ENCODE data around the gene CD96.
A peak's percentile ranks its signal among the peaks of the same experiment; 100 is the strongest.
"Not testable (repeated sequence)": the region's sequence is repeated elsewhere in the genome, so short reads cannot be mapped to it uniquely, and the experiment has no call there.

CD96 gene

DNA sequence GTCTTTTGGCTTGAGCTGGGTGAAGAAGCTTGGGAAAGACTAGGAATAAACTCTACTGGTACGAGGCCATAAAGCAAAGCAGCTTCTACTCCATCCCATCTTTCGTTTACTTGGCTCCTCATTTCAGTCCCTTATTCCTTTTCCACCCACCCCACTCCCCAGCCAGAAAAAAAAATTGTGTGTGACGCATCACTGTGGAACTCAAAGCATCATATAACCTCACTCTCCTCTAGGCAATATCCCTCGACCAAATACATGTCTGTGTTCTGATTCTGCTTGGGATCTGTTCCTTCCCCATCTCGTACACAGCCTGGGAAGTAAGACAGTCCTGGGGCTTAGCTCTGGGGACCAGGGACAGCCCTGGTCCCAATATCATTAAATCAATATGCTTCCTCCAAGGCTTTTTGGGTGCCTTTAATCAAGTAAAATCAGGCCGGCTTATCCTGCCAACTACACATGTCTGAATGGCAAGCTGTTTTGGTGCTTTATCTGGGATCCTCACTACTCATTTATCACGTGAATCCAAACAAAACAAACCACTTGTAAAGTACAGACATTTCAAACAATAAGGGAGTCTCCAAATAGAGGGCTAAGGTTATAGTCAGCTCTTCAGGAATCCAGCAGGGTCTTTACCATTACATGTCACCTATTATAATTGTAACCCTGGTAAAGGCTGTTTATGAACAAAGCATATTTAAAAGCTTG, 128.1 kb downstream of the CD96 start:
- Mint-ChIP-seq H3K4me1 (peaks cover 27% of the 10 kb centered on the region), H3K27ac (no peak overlapping the region), H3K9me3 (no peaks in the 10 kb centered on the region), H3K36me3 (peaks cover 2% of the 10 kb centered on the region), H3K27me3 (no peaks in the 10 kb centered on the region), H3K4me3 (no peak overlapping the region)
- DNase-seq (ENCODE audit: low spot score in 2 of 2) (no peak), ATAC-seq (ENCODE audit: low read depth) (no peak)

DNA sequence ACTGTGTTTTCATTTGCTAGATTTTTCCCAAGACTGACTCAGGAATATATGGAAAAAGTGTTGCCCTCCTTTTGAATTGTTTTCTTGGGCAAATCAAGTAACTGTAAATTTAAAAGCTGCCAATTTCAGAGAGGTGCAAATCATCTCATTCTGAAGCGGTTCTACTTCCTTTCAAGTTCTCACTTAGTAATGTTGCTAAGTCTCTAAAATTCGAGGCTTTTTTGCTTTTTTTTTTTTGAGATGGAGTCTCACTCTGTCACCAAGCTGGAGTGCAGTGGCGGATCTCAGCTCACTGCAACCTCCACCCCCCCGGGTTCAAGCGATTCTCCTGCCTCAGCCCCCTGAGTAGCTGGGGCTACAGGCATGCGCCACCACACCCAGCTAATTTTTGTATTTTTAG, 130.5 kb downstream of the CD96 start:
- H3K4me3 Mint-ChIP-seq; H3K27ac Mint-ChIP-seq; DNase-seq (ENCODE audit: low spot score in 2 of 2); H3K9me3 Mint-ChIP-seq; ATAC-seq (ENCODE audit: low read depth); H3K36me3 Mint-ChIP-seq; H3K27me3 Mint-ChIP-seq: not testable (repeated sequence)
- peaks cover 44% of the 10 kb centered on the region for H3K4me1 Mint-ChIP-seq

DNA sequence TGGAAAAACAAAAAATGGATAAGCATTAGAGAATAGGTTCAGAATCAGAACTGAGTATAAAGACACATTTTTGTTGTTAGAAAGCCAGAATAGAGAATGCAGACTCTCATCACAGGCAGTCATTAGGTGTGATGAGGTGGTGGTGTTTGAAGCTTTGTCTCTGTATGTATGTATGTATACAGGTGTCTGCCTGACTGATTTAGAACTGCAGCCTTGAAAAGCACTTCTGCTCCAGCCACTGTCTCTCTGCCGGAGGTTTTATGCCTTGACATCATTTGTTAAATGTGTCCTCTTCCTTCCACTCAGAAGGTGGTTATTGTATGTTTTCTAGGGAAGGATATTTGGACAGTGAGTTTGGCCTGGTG, 133.8 kb downstream of the CD96 start:
- Mint-ChIP-seq H3K4me3 (peak overlapping the region; percentile 51), H3K36me3 (no peaks in the 10 kb centered on the region), H3K4me1 (peaks cover 37% of the 10 kb centered on the region), H3K9me3 (no peaks in the 10 kb centered on the region), H3K27ac (no peak overlapping the region), H3K27me3 (peaks cover 2% of the 10 kb centered on the region)
- DNase-seq (ENCODE audit: low spot score in 2 of 2) (no peak), ATAC-seq (ENCODE audit: low read depth) (no peak)

DNA sequence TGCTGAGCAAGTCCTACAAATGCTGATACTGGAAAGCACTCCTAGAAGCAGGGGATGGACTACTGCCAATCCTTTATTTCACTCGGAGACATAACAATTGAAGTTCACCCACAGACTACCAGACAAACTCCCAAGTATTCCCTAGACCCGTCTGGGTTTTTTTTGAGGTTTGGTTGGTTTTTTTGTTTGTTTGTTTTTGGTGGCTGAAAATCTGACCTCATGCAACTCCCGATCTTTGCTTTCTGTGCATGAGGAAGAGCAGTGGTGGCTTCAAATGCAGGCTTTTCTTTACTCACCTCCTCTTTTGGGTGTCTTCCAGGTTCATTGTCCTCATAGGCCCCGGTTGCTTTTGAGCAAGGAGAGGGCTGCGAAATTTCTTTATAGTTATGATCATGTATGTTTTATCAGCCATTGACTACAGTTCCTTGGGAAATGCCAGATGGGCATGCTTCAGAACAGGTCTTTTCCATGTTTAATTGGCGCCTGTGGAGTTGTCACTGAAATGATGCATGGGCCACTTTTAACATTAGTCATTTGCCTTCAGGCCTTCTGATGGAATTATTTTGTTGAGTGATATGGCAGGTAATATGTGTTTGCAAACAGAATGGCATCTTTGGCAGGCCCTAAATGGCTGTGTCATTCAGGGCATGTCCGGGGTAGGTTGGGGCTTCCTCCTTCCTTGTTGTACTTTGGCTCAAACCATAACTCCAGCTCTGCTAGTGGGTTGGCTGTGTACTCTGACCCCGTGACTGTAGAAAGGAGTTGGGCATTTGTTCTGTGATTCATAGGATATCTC, 134.4 kb downstream of the CD96 start:
- H3K9me3 Mint-ChIP-seq = no peaks in the 10 kb centered on the region
- peaks cover 40% of the 10 kb centered on the region for H3K4me1 Mint-ChIP-seq
- ATAC-seq (ENCODE audit: low read depth) (no peak), DNase-seq (ENCODE audit: low spot score in 2 of 2) (no peak)
- no peaks in the 10 kb centered on the region for H3K36me3 Mint-ChIP-seq
- H3K27me3 Mint-ChIP-seq = peaks cover 2% of the 10 kb centered on the region
- H3K27ac Mint-ChIP-seq = peak overlapping the region; percentile 17
- H3K4me3 Mint-ChIP-seq = peak overlapping the region; percentile 51

DNA sequence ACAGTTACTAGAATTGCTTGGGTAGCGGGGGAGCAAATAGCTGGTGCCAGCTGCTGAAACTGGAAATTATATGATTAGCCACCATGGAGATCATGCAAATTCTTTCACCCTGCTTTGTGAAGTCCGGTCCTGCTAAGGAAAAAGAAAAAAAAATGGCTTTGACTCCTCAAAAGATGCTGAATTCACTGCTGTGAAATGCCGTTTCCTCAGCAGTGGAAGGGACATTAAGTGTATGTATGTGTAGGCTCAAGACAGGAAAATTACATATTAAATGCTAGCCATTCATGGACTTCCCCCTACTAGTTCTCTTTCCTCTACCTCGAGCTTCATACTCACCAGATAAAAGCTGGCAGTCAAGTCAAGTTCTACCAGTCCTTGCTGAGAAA, 135.0 kb downstream of the CD96 start:
- ATAC-seq (ENCODE audit: low read depth) = no peak
- Mint-ChIP-seq H3K4me1 (peaks cover 42% of the 10 kb centered on the region), H3K27ac (no peak overlapping the region)

DNA sequence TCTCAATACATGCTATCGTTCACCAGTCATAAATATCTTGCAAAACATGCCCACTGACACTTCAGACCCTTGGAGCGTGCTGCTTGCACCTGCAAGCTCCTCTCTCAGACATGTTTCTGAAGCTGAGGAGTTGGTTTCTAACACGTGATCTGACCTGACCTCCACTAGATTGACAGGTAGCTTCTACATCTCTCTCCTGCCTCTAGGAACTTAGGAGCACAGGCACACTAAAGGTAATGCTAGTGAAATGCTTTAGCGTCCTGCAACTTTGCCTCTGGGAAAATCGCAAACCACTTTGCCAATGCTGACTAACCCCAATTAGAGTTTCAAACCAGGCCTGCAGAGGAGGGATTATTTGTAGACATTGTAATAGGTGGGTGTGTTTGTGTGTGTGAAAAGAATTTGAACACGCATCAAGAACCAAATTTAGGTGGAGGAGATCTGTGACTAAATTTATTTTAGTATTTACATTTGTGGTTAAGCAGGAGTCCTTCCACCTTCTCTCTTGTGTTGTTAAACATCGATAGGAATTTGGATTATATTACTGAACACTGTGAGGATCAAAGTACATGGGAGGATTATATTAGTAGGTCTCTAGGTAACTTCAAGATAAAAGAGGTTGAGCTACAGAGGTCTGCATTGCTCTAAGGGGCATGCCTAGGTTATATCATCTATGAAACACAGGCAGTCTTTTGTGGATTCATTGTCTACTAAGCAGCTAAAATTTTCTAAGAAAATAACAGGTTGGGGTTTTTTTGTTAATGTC, 139.8 kb downstream of the CD96 start:
- Mint-ChIP-seq H3K9me3 (no peaks in the 10 kb centered on the region), H3K27ac (no peak overlapping the region), H3K4me1 (peaks cover 22% of the 10 kb centered on the region), H3K4me3 (no peak overlapping the region), H3K27me3 (peaks cover 2% of the 10 kb centered on the region), H3K36me3 (peaks cover 2% of the 10 kb centered on the region)
- DNase-seq (ENCODE audit: low spot score in 2 of 2) (no peak), ATAC-seq (ENCODE audit: low read depth) (no peak)

More for the DNA sequence above, 135.0 kb downstream of the CD96 start:
- Mint-ChIP-seq H3K27me3 (peaks cover 2% of the 10 kb centered on the region), H3K9me3 (no peaks in the 10 kb centered on the region), H3K36me3 (no peaks in the 10 kb centered on the region), H3K4me3 (peak overlapping the region; percentile 51)
- DNase-seq (ENCODE audit: low spot score in 2 of 2) = no peak

DNA sequence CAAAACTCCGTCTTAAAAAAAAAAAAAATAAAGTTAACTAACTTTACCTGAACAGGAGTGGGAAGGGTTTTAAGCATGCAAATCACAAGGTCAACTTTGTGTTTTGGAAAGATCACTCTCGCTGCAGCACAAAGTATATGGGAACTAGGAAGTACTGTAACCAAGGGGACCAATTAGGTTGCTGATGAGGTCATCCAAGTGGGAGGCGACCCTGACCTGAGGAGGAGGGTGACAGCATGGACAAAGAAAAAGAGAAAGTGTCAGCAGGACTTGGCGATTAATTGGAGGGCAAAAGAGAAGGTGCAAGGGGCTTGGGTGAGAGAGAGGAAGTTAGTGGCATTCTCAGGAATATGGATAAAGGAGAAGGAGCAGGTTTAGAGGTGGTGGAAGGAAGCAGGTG, 142.6 kb downstream of the CD96 start:
- ATAC-seq (ENCODE audit: low read depth) = no peak
- Mint-ChIP-seq H3K4me3 (no peak overlapping the region), H3K36me3 (peaks cover 2% of the 10 kb centered on the region), H3K27ac (no peak overlapping the region), H3K4me1 (peaks cover 14% of the 10 kb centered on the region), H3K27me3 (no peaks in the 10 kb centered on the region), H3K9me3 (no peaks in the 10 kb centered on the region)
- no peak for DNase-seq (ENCODE audit: low spot score in 2 of 2)

DNA sequence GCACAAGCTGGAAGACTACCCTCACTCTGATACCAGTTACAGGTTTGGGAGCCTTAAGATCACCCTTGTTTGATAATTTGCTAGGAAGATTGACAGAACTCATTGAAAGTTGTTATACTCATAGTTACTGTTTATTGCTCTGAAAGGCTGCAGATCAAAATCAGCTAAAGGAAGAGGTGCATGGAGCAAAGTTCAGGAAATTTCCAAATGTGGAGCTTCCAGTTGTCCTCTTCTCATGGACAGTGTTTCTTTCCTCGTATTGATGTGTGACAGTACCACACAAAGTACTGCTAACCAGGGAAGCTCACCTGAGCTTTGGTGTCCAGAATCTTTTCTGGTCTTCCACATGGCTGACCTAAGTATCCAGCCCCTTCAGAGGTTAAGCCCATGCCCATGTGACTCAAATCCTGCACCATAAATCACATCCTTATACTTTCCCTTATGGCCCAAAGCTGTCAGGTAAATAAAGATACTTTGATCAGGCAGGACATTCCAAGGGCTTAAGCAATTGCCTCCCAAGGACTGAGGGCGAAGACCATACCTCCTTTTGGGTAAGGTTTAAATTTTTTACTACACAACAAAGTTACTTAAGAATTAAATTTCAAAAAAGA, 146.3 kb downstream of the CD96 start:
- DNase-seq (ENCODE audit: low spot score in 2 of 2) (no peak), ATAC-seq (ENCODE audit: low read depth) (no peak)
- Mint-ChIP-seq H3K4me3 (no peak overlapping the region), H3K9me3 (no peaks in the 10 kb centered on the region), H3K4me1 (peaks cover 14% of the 10 kb centered on the region), H3K27ac (no peak overlapping the region), H3K36me3 (peaks cover 2% of the 10 kb centered on the region), H3K27me3 (no peaks in the 10 kb centered on the region)

DNA sequence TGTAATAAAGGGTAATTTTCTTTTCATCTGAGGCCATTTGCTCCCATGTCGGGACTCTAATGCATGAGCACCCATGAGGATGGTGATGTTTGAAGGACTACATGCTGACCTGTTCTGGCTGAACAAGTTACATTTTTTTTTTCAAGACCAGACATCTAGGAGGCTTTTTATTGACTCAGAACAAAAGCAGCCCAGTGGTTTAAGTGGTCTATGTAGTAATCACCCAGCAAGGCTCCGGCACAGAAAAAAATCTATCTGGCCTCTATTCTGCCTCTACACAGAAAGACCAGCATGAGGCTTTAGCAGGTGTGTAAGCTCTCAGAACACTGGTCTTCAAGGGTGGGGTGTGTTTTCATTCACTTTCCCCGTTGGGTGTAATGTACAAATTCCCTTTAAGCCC, 148.2 kb downstream of the CD96 start:
- ATAC-seq (ENCODE audit: low read depth) = no peak

DNA sequence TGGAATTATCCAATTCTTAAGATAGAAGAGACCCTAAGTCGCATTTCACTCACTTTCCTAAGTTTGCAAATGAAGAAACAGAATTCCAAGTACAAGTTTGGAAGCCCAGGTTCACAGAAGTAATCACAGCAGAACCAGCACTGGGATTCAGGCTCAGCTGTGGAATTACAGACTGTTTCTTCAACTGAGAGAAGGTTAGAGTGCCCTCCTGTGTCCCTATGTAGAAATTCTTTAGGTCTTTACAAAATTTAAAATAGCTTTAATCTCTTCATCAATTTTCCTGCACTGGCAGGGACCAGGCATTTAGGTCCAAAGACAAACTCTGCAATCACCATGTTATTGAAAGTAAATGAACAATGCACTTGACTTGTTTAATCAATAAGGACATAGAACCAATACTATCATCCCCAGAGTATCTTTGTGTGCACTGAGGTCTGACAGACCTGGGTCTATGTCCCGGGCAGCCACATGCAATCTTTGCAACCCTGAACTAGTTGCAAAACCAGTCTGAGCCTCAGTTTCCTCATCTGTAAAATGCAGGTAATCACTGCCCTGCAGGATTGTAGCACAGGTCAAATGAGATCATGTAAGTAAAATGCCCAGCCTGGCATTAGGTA, 149.4 kb downstream of the CD96 start:
- H3K27ac Mint-ChIP-seq = no peak overlapping the region
- no peaks in the 10 kb centered on the region for H3K36me3 Mint-ChIP-seq
- H3K4me1 Mint-ChIP-seq = peaks cover 20% of the 10 kb centered on the region
- ATAC-seq (ENCODE audit: low read depth) (peak; percentile 58), DNase-seq (ENCODE audit: low spot score in 2 of 2) (no peak)
- no peaks in the 10 kb centered on the region for H3K27me3 Mint-ChIP-seq
- H3K4me3 Mint-ChIP-seq = no peak overlapping the region
- H3K9me3 Mint-ChIP-seq = no peaks in the 10 kb centered on the region

More for the DNA sequence above, 148.2 kb downstream of the CD96 start:
- Mint-ChIP-seq H3K9me3 (no peaks in the 10 kb centered on the region), H3K27me3 (no peaks in the 10 kb centered on the region), H3K4me3 (no peak overlapping the region), H3K27ac (no peak overlapping the region), H3K36me3 (no peaks in the 10 kb centered on the region), H3K4me1 (peaks cover 20% of the 10 kb centered on the region)
- no peak for DNase-seq (ENCODE audit: low spot score in 2 of 2)

DNA sequence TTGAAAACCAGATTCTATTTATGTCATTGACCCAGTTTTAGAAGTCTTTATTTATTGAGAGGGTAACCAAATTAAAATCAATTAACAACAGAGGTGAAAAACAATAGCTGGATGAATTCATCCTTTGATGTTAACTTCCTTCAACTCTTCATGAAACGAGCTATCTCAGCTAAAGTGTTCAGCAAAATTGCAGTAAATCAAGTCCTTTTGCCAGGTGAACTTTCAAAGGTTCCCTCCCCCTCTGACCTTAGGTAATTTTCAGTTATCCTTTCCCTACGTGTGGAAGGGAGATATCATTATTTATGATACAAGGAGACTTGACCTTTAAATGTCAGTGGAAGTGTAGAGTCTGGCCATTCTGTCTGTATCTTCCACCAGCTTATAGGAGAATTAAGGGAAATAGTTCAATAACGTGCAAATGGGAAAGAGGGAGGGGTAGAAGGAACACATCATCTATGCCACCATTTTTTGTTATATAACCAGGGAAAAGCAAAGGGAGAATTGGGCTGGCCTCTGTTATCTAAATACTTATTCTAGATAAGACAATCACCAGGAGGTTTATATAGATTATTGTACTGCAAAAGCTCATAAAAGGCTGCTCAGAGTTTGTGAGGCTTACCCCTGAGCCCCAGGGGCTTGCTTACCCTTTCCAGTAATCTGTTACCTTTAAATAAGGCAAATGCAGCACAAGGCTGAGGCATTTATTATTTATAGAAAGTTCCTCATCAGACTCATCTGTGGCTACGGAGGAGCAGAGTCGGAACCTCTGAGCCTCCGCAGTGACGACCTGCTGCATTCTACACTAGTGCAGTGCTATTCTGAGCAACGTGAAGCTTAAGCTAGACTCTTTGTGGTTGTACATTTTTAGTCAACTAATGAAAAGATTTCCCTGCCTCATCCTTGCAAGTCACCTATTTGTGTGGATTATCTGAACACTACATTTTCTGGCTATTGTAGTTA, 150.9 kb downstream of the CD96 start:
- peak overlapping the region; percentile 58 for H3K27ac Mint-ChIP-seq
- peaks cover 20% of the 10 kb centered on the region for H3K4me1 Mint-ChIP-seq
- no peaks in the 10 kb centered on the region for H3K9me3 Mint-ChIP-seq
- peak; percentile 74 for ATAC-seq (ENCODE audit: low read depth)
- H3K4me3 Mint-ChIP-seq = peak overlapping the region; percentile 41
- no peak for DNase-seq (ENCODE audit: low spot score in 2 of 2)
- H3K36me3 Mint-ChIP-seq = no peaks in the 10 kb centered on the region
- no peaks in the 10 kb centered on the region for H3K27me3 Mint-ChIP-seq

DNA sequence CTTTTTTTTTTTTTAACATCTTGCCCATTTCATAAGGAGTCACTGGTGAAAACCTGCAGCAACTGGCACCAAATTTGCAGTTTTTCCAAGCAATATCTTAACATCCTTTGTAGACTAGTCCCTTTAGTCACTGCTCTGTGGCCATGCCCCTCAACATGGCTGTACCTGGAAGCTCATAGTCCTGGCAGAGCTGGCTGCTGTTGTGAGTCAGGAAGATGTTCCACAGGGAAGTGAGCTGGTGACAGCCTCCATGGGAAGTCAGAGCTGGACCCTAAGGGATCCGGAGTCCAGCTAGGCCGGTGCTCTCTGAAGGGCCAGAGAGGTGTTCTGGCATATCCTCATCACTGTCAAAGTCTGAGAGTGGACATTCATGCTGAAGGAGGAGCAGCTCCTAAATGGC, 152.5 kb downstream of the CD96 start:
- H3K27me3 Mint-ChIP-seq = no peaks in the 10 kb centered on the region
- no peak for DNase-seq (ENCODE audit: low spot score in 2 of 2)
- no peaks in the 10 kb centered on the region for H3K36me3 Mint-ChIP-seq
- H3K4me1 Mint-ChIP-seq = peaks cover 21% of the 10 kb centered on the region
- no peaks in the 10 kb centered on the region for H3K9me3 Mint-ChIP-seq
- no peak overlapping the region for H3K27ac Mint-ChIP-seq
- no peak overlapping the region for H3K4me3 Mint-ChIP-seq
- ATAC-seq (ENCODE audit: low read depth) = no peak

DNA sequence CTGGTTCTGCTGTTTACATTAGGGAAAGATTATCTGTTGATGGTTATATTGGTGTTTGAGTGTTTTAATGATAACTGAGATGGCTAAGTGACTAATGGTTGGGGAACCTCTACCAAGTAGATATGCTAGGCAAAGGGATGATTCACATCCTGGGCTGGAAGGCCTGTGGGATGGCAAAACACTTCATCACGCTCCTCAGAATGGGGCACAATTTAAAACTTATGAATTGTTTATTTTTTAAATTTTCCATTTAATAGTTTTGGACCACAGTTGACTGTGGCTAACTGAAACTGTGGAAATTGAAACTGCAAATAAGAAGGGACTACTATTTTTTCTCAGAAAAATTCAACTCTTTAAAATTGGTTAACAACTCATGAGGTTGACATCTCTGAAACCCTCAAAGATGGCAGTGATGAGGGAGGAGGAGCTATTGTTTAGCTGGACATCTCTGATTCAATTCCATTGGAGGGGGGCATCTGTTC, 153.7 kb downstream of the CD96 start:
- Mint-ChIP-seq H3K36me3 (no peaks in the 10 kb centered on the region), H3K4me1 (peaks cover 26% of the 10 kb centered on the region), H3K27me3 (no peaks in the 10 kb centered on the region), H3K27ac (no peak overlapping the region), H3K4me3 (no peak overlapping the region), H3K9me3 (no peaks in the 10 kb centered on the region)
- ATAC-seq (ENCODE audit: low read depth) = no peak
- no peak for DNase-seq (ENCODE audit: low spot score in 2 of 2)

Data from memory B cell (primary cell).